OCI-LY3 (cell line): ENCODE data around the gene SLC27A2.
"Not testable (repeated sequence)": the region's sequence is repeated elsewhere in the genome, so short reads cannot be mapped to it uniquely, and the experiment has no call there.

Experiments
- H2AFZ ChIP-seq: fragments of 200-600, 300-600 bp; shearing (Covaris generic); 2 replicates; pipeline ENCODE4 v1.6.0; 2014; ENCODE audit warnings: antibody characterized with exemption, low read depth, low read length
- H3K27ac ChIP-seq: fragments of 200-600, 300-600 bp; sonication (generic); 2 replicates; pipeline ENCODE4 v1.5.1; 2014; ENCODE audit warnings: mild to moderate bottlenecking, low read length, moderate library complexity, mixed read lengths
- H3K27me3 ChIP-seq: fragments of 200-600, 300-600 bp; sonication (generic); 2 replicates; pipeline ENCODE4 v1.6.1; 2014; ENCODE audit warnings: low read depth, low read length, mixed read lengths
- H3K36me3 ChIP-seq: fragments of 200-600, 300-600 bp; sonication (generic); replicated peaks from 2 replicates; pipeline ENCODE3; 2014; ENCODE audit warnings: low read depth, low read length, mixed read lengths
- H3K4me1 ChIP-seq: fragments of 300-600, 200-600 bp; sonication (generic); 2 replicates; pipeline ENCODE4 v1.6.1; 2014; ENCODE audit warnings: low read length, mixed read lengths
- H3K4me2 ChIP-seq: fragments of 200-600, 300-600 bp; sonication (generic); 2 replicates; pipeline ENCODE4 v1.6.1; 2014; ENCODE audit warnings: low read length, mixed read lengths
- H3K4me3 ChIP-seq: fragments of 300-600, 200-600 bp; sonication (generic); 2 replicates; pipeline ENCODE4 v1.5.1; 2014; ENCODE audit warnings: antibody characterized with exemption, mild to moderate bottlenecking, low read length, moderate library complexity
- H3K79me2 ChIP-seq: fragments of 300-600, 200-600 bp; shearing (Covaris generic); 2 replicates; pipeline ENCODE4 v1.6.1; 2014; ENCODE audit warnings: mild to moderate bottlenecking, low read length, mixed read lengths
- H3K9ac ChIP-seq: fragments of 300-600, 200-600 bp; shearing (Covaris generic); 2 replicates; pipeline ENCODE4 v1.6.0; 2014; ENCODE audit warnings: mild to moderate bottlenecking, low read length, moderate library complexity
- H3K9me3 ChIP-seq: fragments of 200-600, 300-600 bp; shearing (Covaris generic); 2 replicates; pipeline ENCODE4 v1.6.1; 2014; ENCODE audit warnings: low read length, mixed read lengths; ENCODE audit not compliant: insufficient read depth
- H4K20me1 ChIP-seq: fragments of 200-600, 300-600 bp; sonication (generic); 2 replicates; pipeline ENCODE4 v1.6.1; 2016; ENCODE audit warnings: low read length, mixed read lengths; ENCODE audit not compliant: insufficient read depth
- CTCF ChIP-seq: fragments of 200-600, 300-600 bp; sonication (generic); IDR thresholded peaks from 2 replicates; pipeline ENCODE4 v1.5.1; 2014; ENCODE audit warnings: antibody characterized with exemption, low read length, low read depth
- EZH2phosphoT487 ChIP-seq: fragments of 200-600 bp; shearing (Covaris generic); IDR thresholded peaks from 2 replicates; pipeline ENCODE4 v1.6.1; 2018; ENCODE audit warnings: antibody characterized with exemption, mixed run types, low read depth

SLC27A2 gene

DNA sequence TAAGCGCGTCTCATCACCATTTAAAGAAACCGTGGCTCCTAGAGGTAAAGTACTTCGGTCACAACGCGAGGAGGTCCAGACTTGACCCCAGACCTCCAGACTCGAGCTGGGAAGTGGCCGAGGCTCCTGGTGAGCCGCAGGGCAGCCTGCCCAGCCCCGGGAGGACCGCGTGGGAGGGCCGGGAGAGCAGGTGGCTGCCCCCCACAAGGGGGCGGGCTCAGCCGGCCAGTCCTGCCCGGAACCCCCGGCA lies at the start of gene SLC27A2:
SLC27A2 (plus strand) TSS at position 228 of the 250 bp plus-strand sequence. CDS start 232 bp downstream, outside the sequence.
- H3K9me3 ChIP-seq = no peaks in the 10 kb centered on the region
- H3K4me1 ChIP-seq = peaks cover 3% of the 10 kb centered on the region; the same call in 1 of the 2 replicates
- TF ChIP-seq CTCF (peak; percentile 38; the same call in 1 of the 2 replicates), EZH2phosphoT487 (no peak)
- H4K20me1 ChIP-seq = no peaks in the 10 kb centered on the region
- peak within 1 kb of the TSS; percentile 20; the same call in 1 of the 2 replicates for H3K9ac ChIP-seq
- H3K27me3 ChIP-seq = peaks cover 20% of the 10 kb centered on the region
- peak within 1 kb of the TSS; percentile 90 for H3K4me2 ChIP-seq
- H3K36me3 ChIP-seq = no peaks in the 10 kb centered on the region
- no peaks in the 10 kb centered on the region for H3K79me2 ChIP-seq
- no peak within 1 kb of the TSS for H3K27ac ChIP-seq
- peak within 1 kb of the TSS; percentile 39 for H2AFZ ChIP-seq
- peak within 1 kb of the TSS; percentile 74 for H3K4me3 ChIP-seq

DNA sequence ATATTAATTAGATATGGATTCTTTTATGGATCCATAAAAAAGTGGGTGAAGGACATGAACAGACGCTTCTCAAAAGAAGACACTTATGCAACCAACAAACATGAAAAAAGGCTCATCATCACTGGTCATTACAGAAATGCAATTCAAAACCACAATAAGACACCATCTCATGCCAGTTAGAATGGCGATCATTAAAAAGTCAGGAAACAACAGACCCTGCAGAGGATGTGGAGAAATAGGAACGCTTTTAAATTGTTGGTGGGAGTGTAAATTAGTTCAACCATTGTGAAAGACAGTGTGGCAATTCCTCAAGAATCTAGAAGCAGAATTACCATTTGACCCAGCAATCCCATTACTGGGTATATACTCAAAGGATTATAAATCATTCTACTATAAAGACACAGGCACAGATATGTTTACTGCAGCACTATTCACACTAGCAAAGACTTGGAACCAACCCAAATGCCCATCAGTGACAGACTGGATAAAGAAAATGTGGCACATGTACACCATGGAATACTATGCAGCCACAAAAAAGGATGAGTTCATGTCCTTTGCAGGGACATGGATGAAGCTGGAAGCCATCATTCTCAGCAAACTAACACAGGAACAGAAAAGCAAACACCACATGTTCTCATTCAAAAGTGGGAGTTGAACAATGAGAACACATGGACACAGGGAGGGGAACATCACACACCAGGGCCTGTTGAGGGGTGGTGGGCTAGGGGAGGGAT lies 49.6 kb upstream of the SLC27A2 start:
- H4K20me1 ChIP-seq, H3K4me3 ChIP-seq, H3K4me2 ChIP-seq, H3K9ac ChIP-seq, H3K27me3 ChIP-seq, H3K27ac ChIP-seq, H3K79me2 ChIP-seq, H3K36me3 ChIP-seq, H3K9me3 ChIP-seq, H3K4me1 ChIP-seq, H2AFZ ChIP-seq: not testable (repeated sequence)

GRCh38 chr15:50134524-50135024 lies 47.4 kb upstream of the SLC27A2 start:
- H3K4me3 ChIP-seq = no peak overlapping the region
- no peaks in the 10 kb centered on the region for H4K20me1 ChIP-seq
- no peaks in the 10 kb centered on the region for H3K27me3 ChIP-seq
- no peak overlapping the region for H3K9ac ChIP-seq
- no peak for TF ChIP-seq CTCF
- TF ChIP-seq EZH2phosphoT487 = no peak
- H3K4me1 ChIP-seq = no peaks in the 10 kb centered on the region
- H3K9me3 ChIP-seq = no peaks in the 10 kb centered on the region
- no peak overlapping the region for H3K4me2 ChIP-seq
- H3K36me3 ChIP-seq = no peaks in the 10 kb centered on the region
- no peaks in the 10 kb centered on the region for H3K79me2 ChIP-seq
- no peak overlapping the region for H2AFZ ChIP-seq
- no peak overlapping the region for H3K27ac ChIP-seq

DNA sequence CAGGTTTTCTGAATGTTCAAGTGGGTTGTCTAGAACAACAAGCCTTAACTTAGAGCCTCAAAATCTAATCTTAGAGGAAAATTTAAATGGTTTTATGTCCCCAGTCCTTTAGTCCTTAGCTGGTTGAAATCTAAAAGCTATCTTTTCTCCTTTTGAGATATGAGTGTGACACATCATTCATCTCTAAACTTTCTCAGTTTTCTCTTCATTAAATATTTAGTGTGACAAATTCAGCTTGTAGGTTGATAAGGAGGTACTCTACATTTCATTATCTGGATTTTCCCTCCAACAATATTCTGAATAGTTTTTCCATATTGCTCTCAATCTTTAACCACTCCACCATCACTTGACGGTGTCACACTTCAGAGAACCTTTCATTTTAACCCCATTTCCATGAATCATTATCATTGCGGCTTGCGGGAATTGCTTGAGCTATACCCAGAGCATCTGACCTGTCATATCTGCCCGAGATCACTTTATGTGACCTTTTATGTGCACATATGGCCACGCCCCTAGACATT lies 46.9 kb upstream of the SLC27A2 start:
- no peak overlapping the region for H3K27ac ChIP-seq
- H3K36me3 ChIP-seq = no peaks in the 10 kb centered on the region
- TF ChIP-seq CTCF (no peak), EZH2phosphoT487 (no peak)
- no peaks in the 10 kb centered on the region for H3K4me1 ChIP-seq
- H3K4me2 ChIP-seq = no peak overlapping the region
- H4K20me1 ChIP-seq = no peaks in the 10 kb centered on the region
- no peak overlapping the region for H2AFZ ChIP-seq
- H3K4me3 ChIP-seq = no peak overlapping the region
- H3K27me3 ChIP-seq = no peaks in the 10 kb centered on the region
- H3K79me2 ChIP-seq = no peaks in the 10 kb centered on the region
- H3K9me3 ChIP-seq = no peaks in the 10 kb centered on the region
- H3K9ac ChIP-seq = no peak overlapping the region
